Epithelial cell of proximal tubule (primary cell): ENCODE measurements around the gene HIVEP3. TPM values are rescaled to one million over a fixed set of nuclear protein-coding genes. Genes with fewer than 3 reads are reported as not detected.

Experiments used
- DNase-seq: peaks from one replicate; pipeline ENCODE4 v3.0.0-alpha.2; 2011; ENCODE audit warnings: low read depth
- H3K4me3 ChIP-seq: 2 replicates; pipeline ENCODE4 v1.5.1; 2011; ENCODE audit warnings: low read depth, mild to moderate bottlenecking, low read length
- total RNA-seq: library from RNA; depleted of rRNA; stranded (reverse); fragments of >200 nt; gene quantifications from 2 replicates; pipeline ENCODE4 v1.2.3, GENCODE V29; 2015
- TF ChIP-seq, protein P1 (sequence below): conservative IDR thresholded peaks from 2 replicates; pipeline ENCODE4 v1.5.1; 2012; ENCODE audit warnings: low read depth, mild to moderate bottlenecking, low read length

HIVEP3 gene
- total RNA-seq, 1 donor from 2014 or later: 3.9 TPM

DNA sequence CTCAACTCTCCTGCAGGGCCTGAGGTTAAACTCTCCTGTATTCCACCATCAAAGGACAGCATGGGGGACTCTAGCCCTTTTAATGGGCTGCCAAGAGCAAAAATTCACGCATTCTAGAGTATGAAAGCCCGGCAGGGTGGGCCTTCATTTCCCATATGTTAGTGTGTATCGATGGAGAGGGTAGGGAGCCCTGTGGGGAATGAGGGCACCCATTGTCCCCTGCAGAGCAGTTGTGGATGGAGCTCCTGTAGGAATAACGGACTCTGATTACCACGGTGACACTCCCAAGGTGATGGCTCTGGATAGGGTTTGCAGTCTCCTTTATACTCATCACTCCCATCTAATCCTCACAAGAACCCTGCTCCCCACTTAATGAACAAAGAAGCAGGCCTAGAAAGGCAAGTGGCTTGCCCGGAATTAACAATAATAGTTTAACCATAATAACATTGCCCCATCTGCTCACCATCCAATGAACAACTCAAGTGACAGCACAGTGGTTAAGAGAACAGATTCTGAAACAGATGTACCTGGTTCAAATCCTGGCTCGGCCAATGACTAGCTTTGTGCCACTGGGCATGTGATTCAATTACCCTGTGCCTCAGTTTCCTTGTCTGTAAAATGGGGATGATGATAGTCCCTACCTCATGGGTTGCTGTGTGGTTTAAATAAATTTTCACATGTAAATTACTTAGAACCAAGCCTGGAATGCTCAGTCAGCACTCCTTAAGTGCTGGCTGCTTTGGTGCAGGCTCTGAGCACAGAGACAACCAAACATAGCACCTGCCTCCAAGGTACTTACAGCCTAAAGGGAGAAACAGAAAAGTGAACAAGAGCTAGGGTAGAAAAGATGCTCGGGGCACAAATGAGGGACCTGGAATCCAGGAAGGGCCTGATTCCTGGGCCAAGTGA, 29.0 kb downstream of the HIVEP3 start:
- no peak overlapping the region for H3K4me3 ChIP-seq
- no peak for DNase-seq
- TF ChIP-seq, protein P1, sequence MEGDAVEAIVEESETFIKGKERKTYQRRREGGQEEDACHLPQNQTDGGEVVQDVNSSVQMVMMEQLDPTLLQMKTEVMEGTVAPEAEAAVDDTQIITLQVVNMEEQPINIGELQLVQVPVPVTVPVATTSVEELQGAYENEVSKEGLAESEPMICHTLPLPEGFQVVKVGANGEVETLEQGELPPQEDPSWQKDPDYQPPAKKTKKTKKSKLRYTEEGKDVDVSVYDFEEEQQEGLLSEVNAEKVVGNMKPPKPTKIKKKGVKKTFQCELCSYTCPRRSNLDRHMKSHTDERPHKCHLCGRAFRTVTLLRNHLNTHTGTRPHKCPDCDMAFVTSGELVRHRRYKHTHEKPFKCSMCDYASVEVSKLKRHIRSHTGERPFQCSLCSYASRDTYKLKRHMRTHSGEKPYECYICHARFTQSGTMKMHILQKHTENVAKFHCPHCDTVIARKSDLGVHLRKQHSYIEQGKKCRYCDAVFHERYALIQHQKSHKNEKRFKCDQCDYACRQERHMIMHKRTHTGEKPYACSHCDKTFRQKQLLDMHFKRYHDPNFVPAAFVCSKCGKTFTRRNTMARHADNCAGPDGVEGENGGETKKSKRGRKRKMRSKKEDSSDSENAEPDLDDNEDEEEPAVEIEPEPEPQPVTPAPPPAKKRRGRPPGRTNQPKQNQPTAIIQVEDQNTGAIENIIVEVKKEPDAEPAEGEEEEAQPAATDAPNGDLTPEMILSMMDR: no peak

DNA sequence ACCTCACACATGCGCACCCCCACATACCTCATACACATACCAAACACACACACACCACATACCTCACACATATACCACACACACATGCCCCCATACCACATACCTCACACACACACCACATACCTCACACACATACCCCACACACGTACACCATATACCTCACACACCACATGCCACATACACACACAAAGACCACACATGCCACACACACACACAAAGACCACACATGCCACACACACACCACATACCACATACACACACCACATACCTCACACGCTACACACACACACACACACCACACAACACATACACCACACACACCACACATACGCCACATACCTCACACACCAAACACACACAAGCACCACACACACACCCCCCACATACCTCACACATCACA, 30.0 kb downstream of the HIVEP3 start:
- H3K4me3 ChIP-seq: no peak overlapping the region
- no peak for DNase-seq
- TF ChIP-seq, protein P1: no peak

DNA sequence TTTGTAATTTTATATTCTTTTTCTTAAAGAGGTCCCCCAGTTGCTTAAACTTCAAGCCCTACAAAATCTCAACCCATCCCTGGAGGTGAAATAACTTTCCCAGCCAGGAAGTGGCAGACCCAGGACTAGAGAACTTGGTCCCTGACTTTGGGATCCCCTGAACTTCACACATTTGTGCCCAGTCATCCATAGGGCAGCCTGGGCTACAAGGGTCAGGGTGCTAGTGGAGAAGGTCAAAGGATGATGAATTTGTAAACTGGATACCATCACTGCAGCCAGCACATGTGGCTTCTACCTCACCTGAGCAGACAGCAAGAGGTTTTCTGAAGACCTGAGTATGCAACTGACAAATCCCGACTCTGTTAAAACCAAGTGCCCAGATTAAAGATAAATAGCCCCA, 31.4 kb downstream of the HIVEP3 start:
- TF ChIP-seq, protein P1: no peak
- H3K4me3 ChIP-seq: no peak overlapping the region
- DNase-seq: no peak

DNA sequence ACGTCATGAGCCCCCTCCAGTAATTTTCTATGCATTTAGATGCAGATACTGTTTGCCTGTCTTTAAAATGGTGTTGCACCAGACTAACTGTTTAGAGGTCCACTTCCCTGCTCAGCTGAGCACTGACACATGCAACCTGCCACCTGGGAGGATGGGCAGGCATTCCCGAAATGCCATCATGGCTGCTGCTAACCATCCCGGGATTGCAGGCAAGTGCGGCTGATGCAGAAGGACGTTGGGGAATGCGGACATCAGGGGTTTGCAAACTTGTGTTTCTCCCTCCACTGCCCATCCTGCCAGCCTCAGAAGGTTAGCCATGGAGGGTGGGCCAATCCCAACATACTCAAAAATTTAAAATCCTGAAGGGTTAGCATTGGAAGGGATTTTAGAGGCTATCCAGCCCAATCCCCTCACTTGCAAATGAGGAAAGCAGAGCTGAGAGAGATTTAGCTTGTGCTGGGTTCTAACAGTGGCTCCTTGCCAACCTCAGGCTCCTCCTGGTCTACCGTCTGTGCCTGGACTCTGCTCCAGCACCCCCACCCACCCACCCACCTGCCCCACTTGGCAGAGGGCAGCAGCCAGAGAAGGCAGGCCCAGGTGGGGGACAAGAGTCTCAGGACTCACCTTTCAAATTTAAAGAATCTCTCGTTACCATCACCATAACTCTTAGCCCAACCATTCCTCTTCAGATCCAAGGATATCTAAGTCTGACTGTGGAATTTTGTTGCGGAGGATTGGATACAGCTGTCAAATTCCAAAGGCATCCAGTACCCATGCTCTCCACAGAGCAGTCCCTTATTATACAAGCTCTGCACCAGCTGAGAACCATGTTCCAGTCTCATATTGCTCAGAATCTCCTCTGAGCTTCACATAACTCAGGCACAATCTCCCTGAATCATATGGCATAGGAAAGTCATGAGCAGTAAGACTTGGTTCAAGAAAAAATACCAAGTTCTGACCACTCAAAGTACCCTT, 34.2 kb downstream of the HIVEP3 start:
- H3K4me3 ChIP-seq: no peak overlapping the region
- TF ChIP-seq, protein P1: no peak
- no peak for DNase-seq

DNA sequence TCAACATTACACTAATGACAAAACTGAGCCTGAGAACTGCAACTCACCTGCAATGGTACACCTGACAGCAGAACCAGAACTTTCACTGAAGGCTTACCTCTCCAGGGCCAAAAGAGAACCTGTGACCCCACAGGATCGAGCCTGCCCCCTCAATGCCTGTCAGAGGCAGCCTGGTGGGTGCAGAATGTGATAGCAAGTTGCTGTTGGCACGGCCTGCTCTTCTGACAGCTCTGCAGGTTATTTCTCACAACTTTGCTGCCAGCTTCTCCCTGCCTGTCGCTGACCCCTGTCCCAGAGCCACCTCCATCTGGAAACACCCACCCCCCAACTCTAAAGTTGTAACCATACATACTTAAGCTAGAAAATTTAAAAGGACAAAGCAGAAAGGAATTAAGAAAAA, 35.2 kb downstream of the HIVEP3 start:
- TF ChIP-seq, protein P1: no peak
- no peak for DNase-seq
- H3K4me3 ChIP-seq: no peak overlapping the region

DNA sequence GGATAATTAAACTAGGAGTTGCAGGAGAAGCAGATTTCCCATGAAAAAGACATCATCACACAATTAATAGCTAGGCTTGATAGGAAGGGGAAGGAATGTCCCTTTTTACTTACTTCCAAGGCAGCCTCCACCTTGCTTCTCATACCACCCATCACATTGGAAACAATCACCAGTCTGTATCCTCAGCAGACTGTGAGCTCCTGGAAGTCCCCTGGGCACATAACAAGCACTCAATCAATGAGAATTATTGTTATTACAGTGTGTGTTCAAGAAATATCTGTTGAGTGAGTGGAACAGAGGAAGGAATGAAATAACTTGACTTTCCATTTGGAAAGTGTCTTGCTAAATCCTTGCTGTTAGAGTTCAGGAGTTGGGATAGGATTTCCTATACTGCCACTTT, 36.2 kb downstream of the HIVEP3 start:
- TF ChIP-seq, protein P1: no peak
- no peak for DNase-seq
- H3K4me3 ChIP-seq: no peak overlapping the region
